ENCODE results near the gene ITPR2. TPM values are rescaled to one million over a fixed set of nuclear protein-coding genes. Genes with fewer than 3 reads are reported as not detected.
"Not testable (repeated sequence)": the region's sequence is repeated elsewhere in the genome, so short reads cannot be mapped to it uniquely, and the experiment has no call there.

The ITPR2 gene
- polyA plus RNA-seq (ENCODE audit: insufficient read length in 4 of 4): 10 to 100 TPM; 12.7 to 16.7 (median 13.7) TPM

- peak; percentile 81 to 89 (median 85) for DNase-seq (ENCODE audit: low read depth in 4 of 4, low spot score in 3 of 4)
Observed at GRCh38 chr12:26832822-26833742, at the start of gene ITPR2. Gene ITPR2, minus strand, starts transcription at chr12:26833194. Its CDS starts 413 bp downstream, at chr12:26832781.

- DNase-seq (ENCODE audit: low read depth in 4 of 4, low spot score in 3 of 4): no peak
Observed at GRCh38 chr12:26880625-26881024, 47.6 kb upstream of the ITPR2 start.

- DNase-seq (ENCODE audit: low read depth in 4 of 4, low spot score in 3 of 4): peak in 1 of 4 donors; percentile 41
Observed at GRCh38 chr12:26878661-26879119, 45.7 kb upstream of the ITPR2 start.

- DNase-seq (ENCODE audit: low read depth in 4 of 4, low spot score in 3 of 4): no peak
Observed at GRCh38 chr12:26874501-26875296, 41.7 kb upstream of the ITPR2 start.

- no peak for DNase-seq (ENCODE audit: low read depth in 4 of 4, low spot score in 3 of 4)
Observed at GRCh38 chr12:26872625-26873024, 39.6 kb upstream of the ITPR2 start.

GRCh38 chr12:26871985-26872384 lies 39.0 kb upstream of the ITPR2 start:
- DNase-seq (ENCODE audit: low read depth in 4 of 4, low spot score in 3 of 4): no peak

GRCh38 chr12:26870491-26871419 lies 37.8 kb upstream of the ITPR2 start:
- DNase-seq (ENCODE audit: low read depth in 4 of 4, low spot score in 3 of 4): peak in 1 of 4 donors; percentile 47

GRCh38 chr12:26869908-26870459 lies 37.0 kb upstream of the ITPR2 start:
- DNase-seq (ENCODE audit: low read depth in 4 of 4, low spot score in 3 of 4): no peak

GRCh38 chr12:26869104-26869494 lies 36.1 kb upstream of the ITPR2 start:
- DNase-seq (ENCODE audit: low read depth in 4 of 4, low spot score in 3 of 4): no peak

GRCh38 chr12:26868447-26869103 lies 35.6 kb upstream of the ITPR2 start:
- DNase-seq (ENCODE audit: low read depth in 4 of 4, low spot score in 3 of 4): no peak

- DNase-seq (ENCODE audit: low read depth in 4 of 4, low spot score in 3 of 4): no peak
Observed at GRCh38 chr12:26867080-26867479, 34.1 kb upstream of the ITPR2 start.

GRCh38 chr12:26863515-26863914 lies 30.5 kb upstream of the ITPR2 start:
- no peak for DNase-seq (ENCODE audit: low read depth in 4 of 4, low spot score in 3 of 4)

GRCh38 chr12:26862787-26863186 lies 29.8 kb upstream of the ITPR2 start:
- DNase-seq (ENCODE audit: low read depth in 4 of 4, low spot score in 3 of 4): not testable (repeated sequence)

- no peak for DNase-seq (ENCODE audit: low read depth in 4 of 4, low spot score in 3 of 4)
Observed at GRCh38 chr12:26861690-26862089, 28.7 kb upstream of the ITPR2 start.

GRCh38 chr12:26857465-26858176 lies 24.6 kb upstream of the ITPR2 start:
- DNase-seq (ENCODE audit: low read depth in 4 of 4, low spot score in 3 of 4): no peak

GRCh38 chr12:26855337-26855736 lies 22.3 kb upstream of the ITPR2 start:
- DNase-seq (ENCODE audit: low read depth in 4 of 4, low spot score in 3 of 4): no peak

- DNase-seq (ENCODE audit: low read depth in 4 of 4, low spot score in 3 of 4): no peak
Observed at GRCh38 chr12:26854031-26854390, 21.0 kb upstream of the ITPR2 start.

- peak in 1 of 4 donors; percentile 41 for DNase-seq (ENCODE audit: low read depth in 4 of 4, low spot score in 3 of 4)
Observed at GRCh38 chr12:26853303-26854030, 20.5 kb upstream of the ITPR2 start.

Measured in right renal pelvis (tissue), 4 donors.